Neural progenitor cell (in vitro differentiated cells): Measurements from ENCODE around the gene NTN4. TPM values are rescaled to one million over a fixed set of nuclear protein-coding genes. Genes with fewer than 3 reads are reported as not detected.

ENCODE experiments used
- DNase-seq: peaks from one replicate; pipeline ENCODE4 v3.0.0-alpha.2; 2016; ENCODE audit warnings: low spot score
- H2AFZ ChIP-seq: fragments of 200-600 bp; sonication (generic); replicated peaks from 2 replicates; pipeline ENCODE4 v1.6.1; 2016; ENCODE audit warnings: antibody characterized with exemption
- H3F3A ChIP-seq: fragments of 200-600 bp; sonication (generic); 2 replicates; pipeline ENCODE4 v1.6.1; 2016; ENCODE audit warnings: antibody characterized with exemption, low read depth
- H3K27ac ChIP-seq: fragments of 200-600 bp; sonication (generic); 2 replicates; pipeline ENCODE4 v1.5.1; 2016; ENCODE audit warnings: mild to moderate bottlenecking
- H3K27me3 ChIP-seq: fragments of 200-600 bp; sonication (generic); 2 replicates; pipeline ENCODE4 v1.6.1; 2016; ENCODE audit warnings: mild to moderate bottlenecking, moderate library complexity
- H3K36me3 ChIP-seq: fragments of 200-600 bp; sonication (generic); 2 replicates; pipeline ENCODE4 v1.5.1; 2016
- H3K4me1 ChIP-seq: fragments of 200-600 bp; sonication (generic); 2 replicates; pipeline ENCODE4 v1.6.1; 2016; ENCODE audit warnings: mixed run types
- H3K4me2 ChIP-seq: fragments of 200-600 bp; sonication (generic); 2 replicates; pipeline ENCODE4 v1.6.1; 2016
- H3K4me3 ChIP-seq: fragments of 200-600 bp; sonication (generic); 2 replicates; pipeline ENCODE4 v1.5.1; 2016
- H3K79me2 ChIP-seq: fragments of 200-600 bp; sonication (generic); 2 replicates; pipeline ENCODE4 v1.6.1; 2016; ENCODE audit warnings: low read depth
- H3K9ac ChIP-seq: fragments of 200-600 bp; sonication (generic); 2 replicates; pipeline ENCODE4 v1.6.1; 2016
- H3K9me3 ChIP-seq: fragments of 200-600 bp; sonication (generic); 2 replicates; pipeline ENCODE4 v1.5.1; 2016; ENCODE audit warnings: low read depth
- H4K20me1 ChIP-seq: fragments of 200-600 bp; sonication (generic); 2 replicates; pipeline ENCODE4 v1.6.1; 2016; ENCODE audit warnings: low read depth
- H3K27ac Mint-ChIP-seq: 3 replicates; pipeline ENCODE4 v1.8.0; 2021; ENCODE audit warnings: mixed read lengths
- H3K27me3 Mint-ChIP-seq: 2 replicates; pipeline ENCODE4 v1.8.0; 2022; ENCODE audit warnings: low read depth, mild to moderate bottlenecking, inconsistent platforms, moderate library complexity, mixed read lengths; ENCODE audit not compliant: insufficient read depth
- H3K36me3 Mint-ChIP-seq: 3 replicates; pipeline ENCODE4 v1.8.0; 2021; ENCODE audit warnings: mixed read lengths
- H3K4me1 Mint-ChIP-seq: 3 replicates; pipeline ENCODE4 v1.8.0; 2021; ENCODE audit warnings: mixed read lengths
- H3K4me3 Mint-ChIP-seq: 3 replicates; pipeline ENCODE4 v1.8.0; 2021; ENCODE audit warnings: mild to moderate bottlenecking, moderate library complexity, mixed read lengths
- H3K9me3 Mint-ChIP-seq: 3 replicates; pipeline ENCODE4 v1.8.0; 2020; ENCODE audit warnings: mixed read lengths
- CTCF ChIP-seq: fragments of 200-600 bp; sonication (generic); IDR thresholded peaks from 2 replicates; pipeline ENCODE4 v1.5.1; 2017; ENCODE audit warnings: antibody characterized with exemption, mild to moderate bottlenecking
- EZH2 ChIP-seq: fragments of 200-600 bp; sonication (generic); IDR thresholded peaks from 2 replicates; pipeline ENCODE4 v1.6.1; 2017; ENCODE audit warnings: antibody characterized with exemption, mild to moderate bottlenecking, moderate library complexity
- EZH2phosphoT487 ChIP-seq: fragments of 200-600 bp; sonication (generic); IDR thresholded peaks from 2 replicates; pipeline ENCODE4 v1.6.1; 2017; ENCODE audit warnings: antibody characterized with exemption
- total RNA-seq: library from RNA; depleted of rRNA; stranded (reverse); fragments of >200 nt; gene quantifications from 2 replicates; pipeline ENCODE4 v1.2.3, GENCODE V29; 2015; ENCODE audit warnings: low replicate concordance

The NTN4 gene
- total RNA-seq, 1 donor from 2014 or later, result 2.3 TPM

GRCh38 chr12:95759718-95760117 is 30.8 kb downstream of the NTN4 start:
- H3F3A ChIP-seq, result no peaks in the 10 kb centered on the region
- H3K79me2 ChIP-seq, result no peaks in the 10 kb centered on the region
- no peaks in the 10 kb centered on the region for H3K4me1 Mint-ChIP-seq
- DNase-seq, result no peak
- H2AFZ ChIP-seq, result no peak overlapping the region
- H3K27ac Mint-ChIP-seq, result no peak overlapping the region
- peaks cover 8% of the 10 kb centered on the region for H3K9me3 Mint-ChIP-seq
- no peaks in the 10 kb centered on the region for H3K9me3 ChIP-seq
- H3K27ac ChIP-seq, result no peak overlapping the region
- H3K4me2 ChIP-seq, result no peak overlapping the region
- no peak overlapping the region for H3K4me3 ChIP-seq
- no peaks in the 10 kb centered on the region for H3K27me3 ChIP-seq
- no peaks in the 10 kb centered on the region for H3K36me3 Mint-ChIP-seq
- H4K20me1 ChIP-seq, result no peaks in the 10 kb centered on the region
- no peak overlapping the region for H3K4me3 Mint-ChIP-seq
- H3K36me3 ChIP-seq, result no peaks in the 10 kb centered on the region
- TF ChIP-seq EZH2phosphoT487 (no peak), EZH2 (no peak), CTCF (no peak)
- no peak overlapping the region for H3K9ac ChIP-seq
- H3K27me3 Mint-ChIP-seq, result no peaks in the 10 kb centered on the region
- peaks cover 5% of the 10 kb centered on the region for H3K4me1 ChIP-seq

GRCh38 chr12:95759039-95759438 is 31.5 kb downstream of the NTN4 start:
- Histone ChIP-seq H3K4me2 (no peak overlapping the region), H4K20me1 (no peaks in the 10 kb centered on the region), H3K27me3 (no peaks in the 10 kb centered on the region), H3K79me2 (no peaks in the 10 kb centered on the region), H3K4me1 (peaks cover 5% of the 10 kb centered on the region), H3K9me3 (no peaks in the 10 kb centered on the region), H3K36me3 (no peaks in the 10 kb centered on the region), H2AFZ (no peak overlapping the region), H3K4me3 (no peak overlapping the region), H3K27ac (no peak overlapping the region), H3K9ac (no peak overlapping the region), H3F3A (no peaks in the 10 kb centered on the region)
- no peak for TF ChIP-seq CTCF
- TF ChIP-seq EZH2, result no peak
- no peak for TF ChIP-seq EZH2phosphoT487
- Mint-ChIP-seq H3K27me3 (no peaks in the 10 kb centered on the region), H3K27ac (no peak overlapping the region), H3K36me3 (no peaks in the 10 kb centered on the region), H3K4me1 (no peaks in the 10 kb centered on the region), H3K9me3 (peaks cover 8% of the 10 kb centered on the region), H3K4me3 (no peak overlapping the region)
- DNase-seq, result no peak

- Histone ChIP-seq H3K9me3 (no peaks in the 10 kb centered on the region), H3K36me3 (no peaks in the 10 kb centered on the region), H3K9ac (no peak overlapping the region), H2AFZ (no peak overlapping the region), H3F3A (no peaks in the 10 kb centered on the region), H3K4me2 (no peak overlapping the region), H4K20me1 (no peaks in the 10 kb centered on the region), H3K27me3 (no peaks in the 10 kb centered on the region), H3K4me3 (no peak overlapping the region), H3K4me1 (peaks cover 5% of the 10 kb centered on the region), H3K79me2 (no peaks in the 10 kb centered on the region), H3K27ac (no peak overlapping the region)
- H3K27ac Mint-ChIP-seq, result no peak overlapping the region
- TF ChIP-seq EZH2phosphoT487, result no peak
- TF ChIP-seq CTCF, result no peak
- TF ChIP-seq EZH2, result no peak
- no peak for DNase-seq
- H3K27me3 Mint-ChIP-seq, result no peaks in the 10 kb centered on the region
- peaks cover 8% of the 10 kb centered on the region for H3K9me3 Mint-ChIP-seq
- H3K4me1 Mint-ChIP-seq, result no peaks in the 10 kb centered on the region
- no peak overlapping the region for H3K4me3 Mint-ChIP-seq
- H3K36me3 Mint-ChIP-seq, result no peaks in the 10 kb centered on the region
Observed at GRCh38 chr12:95756362-95756761, 34.2 kb downstream of the NTN4 start.
